ENCODE data around the gene MAP6D1.

Gene MAP6D1

GRCh38 chr3:183802989-183803388 lies 22.4 kb downstream of the MAP6D1 start:
- H3K4me3 ChIP-seq (ENCODE audit: low read depth, low read length): no peak overlapping the region
- DNase-seq (ENCODE audit: low read depth): no peak
- no peak for TF ChIP-seq CTCF (conservative IDR thresholded peaks at IDR 0.05; ENCODE audit: low read depth, low read length)

- no peak overlapping the region for H3K4me3 ChIP-seq (ENCODE audit: low read depth, low read length)
- TF ChIP-seq CTCF (conservative IDR thresholded peaks at IDR 0.05; ENCODE audit: low read depth, low read length): no peak
- no peak for DNase-seq (ENCODE audit: low read depth)
These were observed 23.8 kb downstream of the MAP6D1 start for GRCh38 chr3:183801601-183802000.

- no peak for DNase-seq (ENCODE audit: low read depth)
- no peak for TF ChIP-seq CTCF (conservative IDR thresholded peaks at IDR 0.05; ENCODE audit: low read depth, low read length)
- H3K4me3 ChIP-seq (ENCODE audit: low read depth, low read length): no peak overlapping the region
These were observed 25.0 kb downstream of the MAP6D1 start for GRCh38 chr3:183800243-183800863.

GRCh38 chr3:183799461-183799860 lies 25.9 kb downstream of the MAP6D1 start:
- DNase-seq (ENCODE audit: low read depth): no peak
- TF ChIP-seq CTCF (conservative IDR thresholded peaks at IDR 0.05; ENCODE audit: low read depth, low read length): no peak
- H3K4me3 ChIP-seq (ENCODE audit: low read depth, low read length): no peak overlapping the region

- no peak for DNase-seq (ENCODE audit: low read depth)
- TF ChIP-seq CTCF (conservative IDR thresholded peaks at IDR 0.05; ENCODE audit: low read depth, low read length): no peak
- H3K4me3 ChIP-seq (ENCODE audit: low read depth, low read length): no peak overlapping the region
These were observed 27.4 kb downstream of the MAP6D1 start for GRCh38 chr3:183797996-183798395.

GRCh38 chr3:183796372-183796771 lies 29.0 kb downstream of the MAP6D1 start:
- H3K4me3 ChIP-seq (ENCODE audit: low read depth, low read length): no peak overlapping the region
- no peak for TF ChIP-seq CTCF (conservative IDR thresholded peaks at IDR 0.05; ENCODE audit: low read depth, low read length)
- no peak for DNase-seq (ENCODE audit: low read depth)

GRCh38 chr3:183794452-183794851 lies 30.9 kb downstream of the MAP6D1 start:
- H3K4me3 ChIP-seq (ENCODE audit: low read depth, low read length): no peak overlapping the region
- no peak for DNase-seq (ENCODE audit: low read depth)
- TF ChIP-seq CTCF (conservative IDR thresholded peaks at IDR 0.05; ENCODE audit: low read depth, low read length): no peak

All from choroid plexus epithelial cell (primary cell).